NCI-H748 treated with DMSO at 0.1 percent for 48 hours (cell line): ENCODE data around the gene TNFAIP1.
"Not testable (repeated sequence)": the region's sequence is repeated elsewhere in the genome, so short reads cannot be mapped to it uniquely, and the experiment has no call there.

ENCODE experiments used
- DNase-seq: peaks from one replicate; lab custom pipeline; 2025; lab: John Stamatoyannopoulos, UW

TNFAIP1 gene, protein sequence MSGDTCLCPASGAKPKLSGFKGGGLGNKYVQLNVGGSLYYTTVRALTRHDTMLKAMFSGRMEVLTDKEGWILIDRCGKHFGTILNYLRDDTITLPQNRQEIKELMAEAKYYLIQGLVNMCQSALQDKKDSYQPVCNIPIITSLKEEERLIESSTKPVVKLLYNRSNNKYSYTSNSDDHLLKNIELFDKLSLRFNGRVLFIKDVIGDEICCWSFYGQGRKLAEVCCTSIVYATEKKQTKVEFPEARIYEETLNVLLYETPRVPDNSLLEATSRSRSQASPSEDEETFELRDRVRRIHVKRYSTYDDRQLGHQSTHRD

DNA sequence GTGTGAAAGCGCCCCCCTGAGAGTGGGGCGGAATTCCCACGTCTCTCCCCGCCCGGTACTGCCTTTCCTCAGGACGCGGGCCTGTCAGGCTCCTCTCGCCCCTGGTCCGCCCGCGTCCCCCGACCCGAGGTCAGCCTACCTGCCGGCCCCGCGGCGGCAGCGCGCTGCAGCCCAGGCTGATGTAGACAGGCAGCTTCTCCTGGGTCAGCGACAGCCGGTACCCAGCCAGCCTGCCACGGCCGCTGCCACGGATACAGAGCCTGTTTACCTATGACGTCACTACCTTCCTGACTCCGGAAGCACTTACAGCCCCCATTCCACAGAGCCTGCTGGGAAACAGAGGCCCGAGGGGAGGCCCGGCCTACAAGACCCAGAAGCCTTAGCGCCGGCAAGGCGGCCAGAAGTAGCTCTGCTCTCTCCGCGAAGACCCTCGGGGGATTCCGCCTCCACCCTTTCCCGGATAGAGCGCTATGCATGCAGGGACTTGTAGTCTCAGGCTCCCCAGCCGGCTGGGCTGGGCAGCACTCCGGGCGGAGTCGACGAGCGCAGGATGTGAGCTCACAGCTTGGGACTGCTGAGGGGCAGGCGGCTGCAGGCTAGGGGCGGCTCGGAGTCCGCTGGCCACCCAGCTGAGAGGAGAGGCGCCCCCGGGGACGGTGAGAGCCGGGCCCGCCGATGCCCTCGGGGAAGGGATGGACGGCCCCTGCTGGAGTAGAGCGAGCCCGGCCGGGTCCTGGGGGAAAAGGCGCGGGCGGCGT is at the start of gene TNFAIP1, which contains the start of gene IFT20:
Gene TNFAIP1, plus strand, starts transcription at position 561 of the 758 bp plus-strand sequence. CDS start 3,761 bp downstream, outside the sequence.
Gene IFT20, minus strand, starts transcription at position 272 of the 758 bp plus-strand sequence. CDS start 3,487 bp downstream, outside the sequence.
- peak; percentile 99 for DNase-seq

DNA sequence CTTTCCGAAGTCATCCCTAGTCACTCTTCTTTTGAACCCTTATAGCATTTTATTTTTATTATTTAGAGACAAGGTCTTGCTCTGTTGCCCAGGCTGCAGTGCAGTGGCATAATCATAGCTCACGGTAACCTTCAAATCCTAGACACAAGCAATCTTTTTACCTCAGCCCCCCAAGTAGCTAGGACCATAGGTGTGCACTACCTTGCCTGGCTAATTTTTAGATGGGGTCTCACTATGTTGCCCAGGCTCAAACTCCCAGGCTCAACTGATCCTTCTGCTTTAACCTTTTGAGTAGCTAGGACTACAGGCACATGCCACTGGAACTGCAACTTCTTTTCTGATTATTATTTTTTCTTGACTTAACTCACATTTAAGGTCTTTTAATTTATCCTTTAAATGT is 49.6 kb upstream of the TNFAIP1 start:
- DNase-seq: no peak

GRCh38 chr17:28290703-28291102 is 44.9 kb upstream of the TNFAIP1 start:
- DNase-seq: no peak

DNA sequence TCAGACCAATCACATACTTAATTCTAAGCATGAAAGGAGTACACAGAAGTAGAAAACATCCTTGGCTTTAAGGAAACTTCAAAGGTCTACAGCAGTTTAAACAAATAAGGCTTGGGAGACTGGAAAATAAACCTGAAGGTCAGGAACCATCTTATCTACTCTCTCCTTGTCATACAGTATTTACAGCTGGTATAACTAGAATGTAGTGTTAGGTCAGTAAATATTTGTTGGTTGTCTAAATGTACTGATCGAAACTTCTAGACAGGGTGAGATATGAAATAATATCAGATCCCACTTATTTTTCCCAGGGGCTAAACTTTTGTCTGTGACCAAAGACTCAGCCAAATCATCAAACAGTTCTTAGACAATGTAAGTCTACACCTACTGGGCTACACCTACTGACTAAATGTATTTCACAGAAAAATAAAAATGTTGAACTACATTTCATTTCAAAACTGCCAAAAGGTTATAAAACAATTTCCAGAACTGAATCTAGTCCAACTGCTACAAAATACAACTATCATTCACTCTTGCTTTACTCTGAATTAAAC is 43.7 kb upstream of the TNFAIP1 start:
- DNase-seq: no peak

DNA sequence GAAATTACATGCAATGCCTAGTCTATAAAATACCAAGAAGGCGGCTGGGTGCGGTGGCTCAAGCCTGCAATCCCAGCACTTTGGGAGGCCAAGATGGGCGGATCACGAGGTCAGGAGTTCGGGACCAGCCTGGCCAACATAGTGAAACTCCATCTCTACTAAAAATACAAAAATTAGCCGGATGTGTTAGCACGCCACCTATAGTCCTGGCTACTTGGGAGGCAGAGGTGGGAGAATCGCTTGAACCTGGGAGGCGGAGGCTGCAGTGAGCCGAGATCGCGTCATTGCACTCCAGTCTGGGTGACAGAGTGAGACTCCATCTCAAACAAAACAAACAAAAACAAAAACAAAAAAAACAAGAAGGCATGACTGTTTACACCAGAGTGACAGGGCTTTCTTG is 42.7 kb upstream of the TNFAIP1 start:
- not testable (repeated sequence) for DNase-seq

GRCh38 chr17:28293994-28294393 is 41.6 kb upstream of the TNFAIP1 start:
- DNase-seq: no peak

DNA sequence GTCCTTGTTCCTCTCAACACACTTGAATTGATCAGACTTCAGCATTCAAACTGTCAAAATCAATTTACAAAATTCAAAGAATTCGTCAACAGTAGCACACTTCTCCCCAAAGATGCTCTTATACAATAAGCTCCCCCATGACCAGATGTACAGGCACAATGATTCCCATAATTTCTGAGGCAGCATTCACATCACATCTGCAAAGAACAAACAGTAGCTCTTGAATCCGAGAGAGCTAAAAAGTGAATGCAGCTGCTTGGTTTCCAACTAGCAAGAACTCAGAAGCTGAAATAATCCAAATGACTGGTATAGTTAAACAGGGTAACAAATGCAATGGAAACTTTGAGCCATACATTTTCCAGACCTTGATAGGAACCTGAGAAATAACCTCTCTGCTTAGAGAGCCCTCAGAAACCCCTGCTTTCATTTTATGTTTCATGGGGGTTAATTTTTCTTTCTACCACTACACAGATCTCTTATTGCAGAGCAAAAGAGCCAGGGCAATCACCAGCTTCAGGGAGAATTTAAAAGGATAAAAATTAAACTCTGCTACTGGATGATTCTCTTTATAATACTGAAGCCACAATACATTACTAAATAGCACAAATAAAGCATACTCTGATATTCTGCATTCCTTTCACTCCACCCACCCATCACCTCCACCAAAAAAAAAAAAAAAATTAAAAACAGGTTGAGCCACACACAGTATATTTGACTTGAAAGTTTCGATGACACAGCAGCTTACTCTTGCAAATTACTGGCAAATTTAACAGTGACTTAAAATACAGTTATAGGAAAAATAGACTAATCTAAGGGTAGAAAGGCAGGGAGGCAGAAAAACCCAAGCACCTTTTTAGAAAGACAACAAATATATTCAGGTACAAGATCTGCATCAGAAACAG is 39.6 kb upstream of the TNFAIP1 start:
- no peak for DNase-seq

DNA sequence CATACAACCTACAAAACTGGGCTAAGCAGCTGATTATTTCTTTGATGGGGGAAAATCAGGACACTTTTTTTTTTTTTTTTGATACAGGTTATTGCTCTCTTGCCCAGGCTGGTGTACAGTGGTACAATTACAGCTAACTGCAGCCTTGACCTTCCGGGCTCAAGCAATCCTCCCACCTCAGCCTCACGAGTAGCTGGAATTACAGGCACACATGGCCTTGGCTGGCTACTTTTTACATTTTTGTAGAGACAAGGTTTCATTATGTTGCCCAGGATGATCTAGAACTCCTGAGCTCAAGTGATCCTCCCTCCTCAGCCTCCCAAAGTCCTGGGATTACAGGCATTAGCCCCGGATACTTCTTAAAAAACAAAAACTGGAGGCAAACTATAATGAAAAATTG is 37.1 kb upstream of the TNFAIP1 start:
- DNase-seq: no peak

DNA sequence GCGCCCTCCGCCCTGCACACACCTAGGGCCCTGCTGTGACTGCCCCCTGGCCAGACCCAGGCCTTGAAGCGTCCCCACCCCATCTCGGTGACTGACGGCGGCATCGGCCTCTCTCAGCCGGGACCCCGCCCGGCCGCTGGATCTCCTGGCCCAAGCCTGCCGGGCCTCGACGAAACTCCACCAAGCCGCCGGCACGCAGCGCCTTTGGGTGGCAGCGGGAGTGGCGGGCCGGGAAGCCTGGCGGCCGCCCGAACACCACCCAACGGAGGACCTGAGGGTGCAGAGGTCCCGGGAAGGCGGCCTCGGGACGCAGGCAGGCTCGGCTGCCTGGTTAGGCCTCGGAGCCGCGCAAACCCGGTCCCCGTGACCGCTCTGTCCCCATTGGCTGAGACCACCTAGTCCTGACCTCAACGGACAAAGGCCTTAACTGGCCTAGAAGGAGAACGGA is 28.6 kb upstream of the TNFAIP1 start:
- DNase-seq: no peak

- DNase-seq: no peak
Measured at GRCh38 chr17:28313841-28314240, 21.7 kb upstream of the TNFAIP1 start.

GRCh38 chr17:28315846-28316705 is 19.5 kb upstream of the TNFAIP1 start:
- DNase-seq: no peak

DNA sequence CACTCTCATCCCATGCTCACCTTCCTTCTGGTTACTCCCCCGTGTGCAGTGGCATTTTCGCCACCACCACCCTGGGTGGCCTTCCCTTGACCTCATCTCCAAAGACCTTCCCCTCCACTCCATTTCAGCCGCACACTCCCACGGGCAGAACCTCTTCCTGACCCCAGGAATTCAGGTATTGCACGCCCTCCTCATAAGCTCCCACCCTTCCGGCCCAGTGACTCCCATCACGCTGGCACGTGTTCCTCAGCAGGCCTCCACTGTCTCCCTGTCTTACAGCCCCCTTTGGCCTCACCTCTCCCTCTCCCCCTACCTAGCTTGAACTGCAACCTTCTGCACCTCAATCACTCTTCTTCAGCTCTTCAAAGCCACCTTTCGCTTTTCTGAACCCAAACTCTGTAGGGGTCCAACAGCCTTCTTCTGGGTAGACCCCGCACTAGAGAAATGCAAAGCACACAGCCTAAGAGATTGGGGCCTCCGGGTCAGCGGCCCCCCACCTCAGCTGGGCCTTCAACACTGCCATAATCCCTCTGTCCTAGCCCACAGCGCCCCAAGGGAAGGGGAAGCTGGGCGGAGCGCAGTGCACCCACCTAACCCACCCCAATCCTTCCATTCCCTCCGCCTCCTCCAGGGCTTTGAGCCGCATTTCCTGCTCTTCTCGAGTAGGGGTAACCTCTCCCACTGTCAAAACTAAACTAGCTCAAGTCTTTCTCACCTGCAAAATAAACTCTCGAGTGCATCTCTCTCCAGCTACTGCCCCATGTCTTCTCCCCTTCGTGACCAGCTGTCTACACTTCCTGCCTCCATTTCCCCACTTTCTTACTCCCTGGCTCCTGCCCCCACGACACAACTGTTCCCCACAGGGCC is 18.2 kb upstream of the TNFAIP1 start:
- no peak for DNase-seq

GRCh38 chr17:28317966-28318758 is 17.4 kb upstream of the TNFAIP1 start:
- no peak for DNase-seq

DNA sequence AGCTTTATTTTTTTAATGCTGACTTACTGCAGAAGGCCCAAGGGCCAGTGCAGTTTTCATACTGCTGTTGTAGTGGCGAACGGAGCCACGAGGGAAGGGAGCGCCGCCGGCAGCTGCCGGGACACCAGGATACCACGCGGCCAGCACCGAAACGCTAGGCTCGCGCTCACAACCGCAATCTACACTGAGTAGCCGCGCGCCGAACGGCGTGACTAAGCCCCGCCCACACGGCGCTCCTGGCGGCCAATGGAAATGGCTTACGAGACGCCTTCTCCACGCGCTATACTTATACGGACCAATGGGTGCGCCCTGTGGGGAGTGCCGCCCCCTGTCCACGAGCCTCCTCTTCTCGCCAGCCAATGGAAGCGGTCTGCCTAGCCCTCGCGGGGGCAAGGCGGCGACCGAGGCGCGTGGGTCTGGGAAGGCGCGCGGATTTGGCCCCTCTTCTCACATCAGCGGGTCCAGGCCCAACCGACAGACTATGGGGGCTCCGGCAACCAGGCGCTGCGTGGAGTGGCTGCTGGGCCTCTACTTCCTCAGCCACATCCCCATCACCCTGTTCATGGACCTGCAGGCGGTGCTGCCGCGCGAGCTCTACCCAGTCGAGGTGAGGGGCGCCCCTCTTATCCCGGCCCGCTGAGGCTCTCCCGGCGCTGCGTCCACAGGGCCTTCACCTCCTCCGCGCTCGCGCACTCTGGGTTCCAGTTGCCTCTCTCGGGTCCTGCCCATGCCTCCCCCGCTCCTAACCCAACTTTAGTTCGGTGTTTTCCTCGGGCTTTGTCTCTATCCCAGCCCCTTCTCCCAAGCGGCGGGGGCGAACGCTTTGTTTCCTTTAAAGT is 16.6 kb upstream of the TNFAIP1 start, which contains the start of gene TMEM97:
Gene TMEM97, plus strand, starts transcription at position 442 of the 839 bp plus-strand sequence. Its CDS starts 40 bp downstream, at position 482.
- DNase-seq: peak; percentile 97

DNA sequence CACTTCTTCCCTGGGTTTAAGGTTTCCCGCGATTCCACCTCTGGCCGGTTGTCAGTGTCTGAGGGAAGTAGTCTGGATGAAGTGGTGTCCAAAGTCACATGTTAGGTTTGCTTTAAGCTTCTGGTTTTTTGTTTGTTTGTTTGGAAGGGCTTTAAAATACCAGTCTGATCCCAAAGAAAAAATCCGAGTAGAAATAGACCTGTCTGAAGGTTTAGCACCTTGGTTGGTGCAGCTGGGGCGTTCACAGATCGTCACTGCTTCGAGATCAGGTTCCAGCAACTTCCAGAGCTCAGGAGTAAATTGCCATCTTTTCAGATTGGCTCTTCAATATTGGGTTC is 16.0 kb upstream of the TNFAIP1 start:
- no peak for DNase-seq

GRCh38 chr17:28320215-28321061 is 15.1 kb upstream of the TNFAIP1 start:
- no peak for DNase-seq

DNA sequence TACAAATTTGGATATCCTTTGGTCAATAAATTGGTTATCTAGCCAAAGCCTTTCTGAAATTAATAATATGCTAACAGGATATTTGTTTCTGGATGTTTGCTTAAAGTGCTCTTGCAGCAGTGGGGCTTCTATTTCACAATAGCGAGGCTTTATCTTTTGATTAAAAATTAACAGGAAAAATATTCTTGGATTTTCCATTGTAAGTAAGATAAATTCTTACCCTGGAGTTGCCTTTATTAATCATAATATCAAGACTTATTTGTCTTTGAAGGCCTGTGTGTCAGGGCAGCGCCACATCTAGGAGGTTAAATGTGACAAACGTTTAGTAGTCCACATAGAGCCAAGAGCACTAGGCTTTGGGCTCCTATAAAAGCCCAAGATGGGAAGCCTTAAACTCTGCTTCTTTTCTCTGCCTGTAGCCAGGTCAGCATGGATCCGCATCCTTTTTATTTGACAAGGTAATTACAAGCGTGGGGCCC is 11.3 kb upstream of the TNFAIP1 start:
- DNase-seq: no peak
